Measurements from ENCODE around the gene EIF2B5. TPM values are rescaled to one million over a fixed set of nuclear protein-coding genes. Genes with fewer than 3 reads are reported as not detected.

EIF2B5 gene
- total and polyA plus RNA-seq, 2 of the 13 experiments (the other 11 are each of a cell fraction or from before 2014, with no cell fraction given), result 38.4 to 60.2 TPM

- TF ChIP-seq THAP9 (CRISPR knock-in tag; IDR thresholded peaks at IDR 0.05; ENCODE audit: borderline replicate concordance) (peak; percentile 67), ZNF652 (CRISPR knock-in tag; IDR thresholded peaks at IDR 0.05; ENCODE audit: borderline replicate concordance, low read depth) (no peak), ZNF530 (CRISPR knock-in tag; IDR thresholded peaks at IDR 0.05; ENCODE audit: low read depth) (no peak), ZNF367 (CRISPR knock-in tag; IDR thresholded peaks at IDR 0.05; ENCODE audit: borderline replicate concordance) (no peak), POGK (CRISPR knock-in tag; conservative IDR thresholded peaks at IDR 0.05) (peak; percentile 70), GFI1 (CRISPR knock-in tag; IDR thresholded peaks at IDR 0.05; ENCODE audit: borderline replicate concordance) (no peak), ZKSCAN5 (CRISPR knock-in tag; IDR thresholded peaks at IDR 0.05) (no peak), SAFB2 (CRISPR knock-in tag; IDR thresholded peaks at IDR 0.05; ENCODE audit: borderline replicate concordance, low read depth) (no peak), NBN (conservative IDR thresholded peaks at IDR 0.05) (no peak), DNMT3B (CRISPR knock-in tag; conservative IDR thresholded peaks at IDR 0.05) (no peak), PRDM15 (CRISPR knock-in tag; IDR thresholded peaks at IDR 0.05) (no peak), ZNF547 (CRISPR knock-in tag; IDR thresholded peaks at IDR 0.05) (peak; percentile 29; the same call in 1 of the 2 replicates), RBFOX2 (IDR thresholded peaks at IDR 0.05; ENCODE audit: low read depth, low read length) (peak; percentile 85), SSRP1 (CRISPR knock-in tag; IDR thresholded peaks at IDR 0.05) (no peak), DMTF1 (CRISPR knock-in tag; IDR thresholded peaks at IDR 0.05) (no peak), ZBTB21 (CRISPR knock-in tag; IDR thresholded peaks at IDR 0.05) (no peak), ZNF30 (CRISPR knock-in tag; IDR thresholded peaks at IDR 0.05) (no peak), ZNF414 (CRISPR knock-in tag; IDR thresholded peaks at IDR 0.05) (no peak; the same call in 1 of the 2 replicates)
These were observed 39.7 kb downstream of the EIF2B5 start, which contains the start of gene AP2M1 (continued) for GRCh38 chr3:184174646-184175492.
